HG02943 (cell line): ENCODE data around the gene FECH.
"Not testable (repeated sequence)": the region's sequence is repeated elsewhere in the genome, so short reads cannot be mapped to it uniquely, and the experiment has no call there.

Source experiments
- ATAC-seq: cut with Tn5 transposase; IDR thresholded peaks from one replicate; pipeline ENCODE4 v1.9.1; 2021; ENCODE audit warnings: mild to moderate bottlenecking, low read depth, moderate library complexity; ENCODE audit not compliant: unreplicated experiment

The FECH gene

DNA sequence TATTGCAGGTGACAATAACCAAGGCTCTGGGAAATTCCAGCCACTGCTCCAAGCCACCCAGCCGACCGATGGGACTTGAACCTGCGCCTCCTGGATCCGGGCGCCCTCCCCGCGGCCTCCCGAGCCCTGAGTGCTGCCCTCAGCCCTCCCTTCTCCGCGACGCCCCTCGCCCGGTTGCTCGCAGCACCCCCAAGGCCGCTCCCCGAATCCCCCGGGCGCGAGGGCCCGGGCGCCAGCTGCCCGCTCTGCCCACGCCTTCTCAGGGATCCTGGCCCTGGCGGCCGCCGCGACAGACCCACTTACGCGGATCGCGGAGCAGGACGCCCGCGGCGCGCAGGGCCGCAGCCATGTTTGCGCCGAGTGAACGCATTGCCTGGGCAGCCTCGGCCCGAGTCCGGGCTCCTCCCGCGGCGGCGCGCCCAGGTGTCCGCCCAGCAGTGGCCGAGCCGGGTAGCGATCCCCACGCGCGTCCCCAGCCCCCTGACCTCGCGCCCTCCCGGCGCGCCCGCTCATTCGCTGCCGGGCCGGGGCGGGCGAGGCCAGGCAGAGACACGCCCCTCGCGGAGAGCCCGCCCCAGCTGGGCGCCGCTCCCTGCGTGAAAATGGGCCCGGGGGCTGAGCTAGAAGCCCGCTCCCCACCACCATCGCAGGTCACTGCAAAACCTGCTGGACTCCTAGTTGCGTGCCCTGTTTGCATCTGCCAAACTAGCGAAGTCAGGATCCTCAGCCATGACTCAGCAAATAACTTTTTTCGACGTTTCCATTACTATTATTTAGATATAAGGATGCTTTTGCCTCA, at the start of gene FECH:
FECH (minus strand) TSS at position 452 of the 799 bp plus-strand sequence; CDS start at position 370, 82 bp downstream.
- peak; percentile 79 for ATAC-seq

DNA sequence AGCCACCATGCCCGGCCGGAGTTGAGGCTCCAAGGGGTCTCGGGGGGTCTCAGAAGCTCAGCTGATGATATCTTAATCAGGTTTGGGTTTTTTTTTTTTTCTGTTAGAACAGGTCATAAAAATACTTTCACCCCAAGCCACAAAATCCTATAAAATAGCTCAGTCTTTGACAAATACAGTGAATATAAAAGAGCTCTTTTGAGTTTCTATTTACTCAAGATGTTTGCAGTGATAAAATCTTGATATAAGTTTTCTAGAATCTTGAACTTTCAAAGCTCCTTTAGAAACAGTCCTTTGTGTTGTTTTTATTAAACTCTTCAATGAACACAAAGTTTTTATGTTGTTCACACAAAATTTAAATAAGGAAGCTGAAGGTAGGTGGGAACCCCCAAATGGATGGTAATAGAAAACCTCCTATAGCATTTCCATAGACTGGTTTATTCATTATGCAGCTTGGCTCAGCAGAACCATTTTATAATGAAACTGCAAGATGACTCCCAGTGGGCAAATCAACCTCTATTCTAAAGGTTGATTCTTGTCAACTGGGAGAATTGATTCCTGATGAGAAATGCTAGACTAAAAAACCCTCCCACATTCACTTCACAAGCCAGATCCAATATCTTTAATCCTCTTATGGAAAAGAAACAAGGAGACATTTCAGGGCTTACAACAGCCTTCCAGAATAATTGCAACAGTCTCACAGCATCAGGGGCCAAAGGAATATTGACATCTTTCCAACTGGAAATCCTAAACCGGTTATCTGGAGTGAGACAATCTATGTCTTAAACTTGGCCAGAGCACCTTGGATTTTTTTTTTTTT, 48.7 kb upstream of the FECH start:
- no peak for ATAC-seq

DNA sequence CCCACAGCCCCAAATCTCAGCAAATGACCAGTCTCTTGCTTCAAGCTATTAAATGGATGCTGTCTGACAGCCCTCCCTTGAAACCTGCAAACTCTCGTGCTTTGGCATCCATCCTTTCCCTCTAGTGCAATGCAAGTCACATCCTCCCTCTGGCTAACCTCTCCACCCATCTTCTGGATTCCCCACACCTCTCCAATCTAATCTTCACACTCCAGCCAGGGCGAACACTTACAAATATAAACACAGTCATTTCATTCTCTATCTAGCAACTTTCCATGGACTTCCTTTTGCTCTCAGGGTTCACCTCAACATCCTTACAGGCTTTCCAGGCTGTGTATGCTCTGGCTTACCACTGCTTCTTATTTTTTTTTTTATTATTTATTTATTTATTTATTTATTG, 45.2 kb upstream of the FECH start:
- ATAC-seq, result no peak

DNA sequence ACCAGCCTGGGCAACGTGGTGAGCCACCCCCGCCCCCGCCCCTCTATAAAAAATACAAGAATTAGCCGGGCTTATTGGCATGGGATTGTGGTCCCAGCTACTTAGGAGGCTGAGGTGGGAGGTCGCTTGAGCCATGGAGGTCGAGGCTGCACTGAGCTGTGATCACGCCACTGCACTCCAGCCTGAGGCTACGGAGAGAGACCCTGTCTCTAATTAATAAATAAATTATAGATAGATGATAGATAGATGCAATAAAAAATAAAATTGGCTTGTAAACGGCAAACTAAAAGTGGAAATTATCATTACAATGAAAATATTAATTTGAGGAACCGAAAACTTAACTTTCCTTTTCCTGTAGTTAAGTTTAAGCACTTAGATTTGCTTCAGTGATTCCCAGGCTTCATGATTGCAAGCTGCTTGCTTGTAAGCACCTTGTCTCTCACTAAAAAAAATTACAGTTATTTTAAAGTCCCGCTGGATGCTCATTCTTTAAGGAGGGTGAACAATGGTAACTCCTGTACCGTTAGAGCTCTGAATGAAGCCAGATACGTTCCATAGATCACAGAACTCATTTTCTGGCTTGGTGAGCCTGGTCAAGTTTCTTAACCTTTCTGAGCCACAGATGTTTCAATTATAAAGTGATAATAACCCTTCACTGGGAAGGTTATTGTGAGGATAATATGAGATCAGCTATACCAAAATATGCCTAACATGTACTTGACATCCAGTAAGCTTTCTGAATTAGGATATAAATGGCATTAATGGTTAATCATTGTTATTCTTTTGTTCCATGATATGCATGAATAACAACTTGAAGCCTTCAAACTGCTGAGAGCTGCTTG, 44.5 kb upstream of the FECH start:
- ATAC-seq, result peak; percentile 15

- ATAC-seq, result peak; percentile 86
Measured at GRCh38 chr18:57630002-57630753, 43.7 kb upstream of the FECH start.

GRCh38 chr18:57629422-57629821, 42.9 kb upstream of the FECH start:
- ATAC-seq, result no peak

- ATAC-seq, result no peak
Measured at GRCh38 chr18:57627488-57627887, 41.0 kb upstream of the FECH start.

- ATAC-seq, result no peak
Measured at GRCh38 chr18:57624988-57625387, 38.5 kb upstream of the FECH start.

DNA sequence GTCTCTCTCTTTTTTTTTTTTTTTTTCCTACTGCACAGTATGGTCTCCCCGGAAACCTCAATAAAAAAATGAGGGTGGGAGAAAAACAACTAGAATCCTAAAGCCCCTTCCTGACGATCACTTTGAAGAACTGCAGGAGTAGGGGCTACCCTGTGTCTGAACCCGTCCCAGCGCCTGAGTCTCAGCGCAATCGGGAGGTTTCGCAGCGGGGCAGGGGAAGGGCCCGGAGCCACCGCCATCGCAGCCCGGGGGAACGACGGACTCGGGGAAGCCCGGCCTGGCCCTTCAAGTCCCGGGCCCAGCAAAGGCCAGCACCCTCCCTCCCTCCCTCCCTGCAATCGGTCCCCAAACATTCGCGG, 34.7 kb upstream of the FECH start:
- ATAC-seq, result peak; percentile 16

DNA sequence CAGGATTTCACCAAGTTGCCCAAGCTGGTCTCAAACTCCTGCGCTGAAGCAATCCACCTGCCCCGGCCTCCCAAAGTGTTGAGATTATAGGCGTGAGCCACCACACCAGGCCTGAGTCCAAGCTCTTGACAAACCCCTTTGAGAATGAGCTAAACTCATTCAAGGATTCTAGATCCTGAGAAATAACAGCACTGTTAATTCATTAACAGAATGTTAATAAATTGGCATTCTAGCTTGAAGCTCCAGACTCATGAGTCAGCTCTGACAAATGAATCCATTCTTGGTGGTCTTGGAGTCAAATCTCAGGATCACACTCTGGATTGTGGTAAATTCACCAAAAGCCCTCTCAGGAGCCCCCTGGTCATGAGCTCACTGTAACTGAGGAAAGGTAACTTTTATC, 33.4 kb upstream of the FECH start:
- ATAC-seq, result no peak

- ATAC-seq, result no peak
Measured at GRCh38 chr18:57618910-57619309, 32.4 kb upstream of the FECH start.

- ATAC-seq, result no peak
Measured at GRCh38 chr18:57603871-57604270, 17.4 kb upstream of the FECH start.

DNA sequence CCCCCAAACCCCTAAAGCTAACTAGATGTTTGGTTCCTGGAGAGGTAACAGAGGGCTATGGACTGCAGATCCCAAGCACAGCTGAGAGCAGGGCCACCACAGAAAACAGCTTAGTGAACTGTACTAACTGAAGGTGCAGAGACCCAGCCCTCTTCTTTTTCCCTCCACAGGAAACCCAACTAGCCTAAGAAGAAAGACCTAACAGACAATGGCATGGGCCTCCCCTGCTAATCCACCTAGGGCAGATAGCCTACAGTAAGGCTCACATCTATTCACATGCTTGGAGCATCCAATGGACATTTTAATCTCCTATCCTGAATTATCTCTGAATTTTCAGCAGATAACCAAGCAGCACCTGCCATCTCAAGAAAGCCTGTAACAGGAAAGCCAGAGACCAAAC, 8.8 kb upstream of the FECH start:
- no peak for ATAC-seq

DNA sequence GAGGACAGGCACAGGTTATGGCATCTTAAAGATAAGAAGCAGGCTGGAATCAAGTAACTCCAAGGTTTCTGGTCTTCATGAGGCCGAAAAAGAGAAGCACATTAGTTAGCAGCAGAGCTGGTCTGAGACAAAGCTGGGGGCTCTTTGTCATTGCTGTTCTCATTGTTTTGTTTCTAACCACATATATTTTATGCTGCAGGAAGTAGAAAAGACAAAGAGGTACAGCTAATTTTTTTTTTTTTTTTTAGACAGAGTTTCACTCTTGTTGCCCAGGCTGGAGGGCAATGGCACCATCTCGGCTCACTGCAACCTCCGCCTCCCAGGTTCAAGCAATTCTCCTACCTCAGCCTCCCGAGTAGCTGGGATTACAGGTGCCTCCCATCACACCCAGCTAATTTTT, 6.2 kb upstream of the FECH start:
- not testable (repeated sequence) for ATAC-seq

DNA sequence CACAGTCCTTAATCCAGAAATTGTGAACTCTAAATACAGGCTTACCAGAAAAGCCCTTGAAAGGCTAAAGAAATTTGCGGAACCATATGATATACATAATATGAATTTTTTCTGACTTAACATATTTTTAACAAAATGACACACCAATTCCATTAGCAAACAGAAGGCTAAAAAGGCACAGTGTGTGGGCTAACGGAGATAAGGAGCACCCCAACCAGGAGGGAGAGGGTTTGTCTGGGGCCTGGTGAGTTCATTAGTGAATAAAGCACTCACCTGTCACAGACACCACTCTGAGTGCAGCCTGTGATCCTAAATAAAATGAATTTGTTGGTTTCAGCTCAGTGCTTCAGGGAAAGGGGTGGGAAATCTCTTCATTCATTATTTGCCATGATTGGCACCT, 2.7 kb upstream of the FECH start:
- ATAC-seq, result no peak

DNA sequence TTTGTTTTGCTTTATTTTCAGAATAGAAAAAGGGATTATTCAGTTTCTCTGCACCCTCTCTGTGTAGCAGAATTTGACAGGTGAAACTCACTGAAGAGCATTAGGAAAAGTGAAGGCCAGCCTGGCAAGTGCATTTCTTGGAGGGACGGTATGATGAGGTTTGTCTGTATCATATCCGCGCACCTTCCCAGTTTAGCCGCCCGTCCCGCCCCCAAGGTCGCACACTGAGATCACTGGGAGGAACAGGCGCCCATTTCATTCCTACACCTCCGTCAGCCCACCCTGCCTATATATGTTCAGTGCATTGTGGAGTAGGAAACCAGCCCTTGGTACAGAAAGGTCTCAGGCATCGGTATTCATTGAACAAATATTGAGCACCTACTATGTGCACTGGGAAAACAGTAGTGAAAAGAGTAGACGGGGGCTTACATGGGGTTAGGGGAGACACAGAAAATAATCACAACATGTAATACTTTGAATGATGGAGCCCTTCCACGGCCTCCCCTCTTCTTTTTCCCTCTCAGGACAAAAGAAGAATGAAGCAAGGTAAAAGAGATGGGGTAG, 678 bp upstream of the FECH start:
- ATAC-seq, result no peak

GRCh38 chr18:57585855-57586250, 649 bp downstream of the FECH start:
- no peak for ATAC-seq

DNA sequence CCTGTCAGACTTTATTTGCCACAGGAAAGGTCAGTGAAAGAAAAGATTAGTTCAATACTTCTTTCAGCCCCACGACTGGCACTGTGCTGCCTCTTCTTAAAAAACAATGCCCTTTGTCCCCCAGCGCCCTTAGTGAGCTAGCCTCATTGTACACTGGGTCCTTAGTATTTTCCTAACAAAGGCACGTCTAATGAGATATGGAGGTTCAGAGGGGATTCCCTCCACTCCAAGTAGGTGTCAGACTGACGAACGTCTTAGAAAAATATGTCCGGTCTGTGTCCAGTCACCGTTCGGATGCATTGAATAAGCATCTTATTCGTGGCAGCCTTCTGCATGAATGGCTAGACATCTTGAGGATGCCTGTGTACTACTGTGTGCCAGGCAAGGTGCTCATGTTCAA, 1.1 kb downstream of the FECH start:
- ATAC-seq, result no peak

DNA sequence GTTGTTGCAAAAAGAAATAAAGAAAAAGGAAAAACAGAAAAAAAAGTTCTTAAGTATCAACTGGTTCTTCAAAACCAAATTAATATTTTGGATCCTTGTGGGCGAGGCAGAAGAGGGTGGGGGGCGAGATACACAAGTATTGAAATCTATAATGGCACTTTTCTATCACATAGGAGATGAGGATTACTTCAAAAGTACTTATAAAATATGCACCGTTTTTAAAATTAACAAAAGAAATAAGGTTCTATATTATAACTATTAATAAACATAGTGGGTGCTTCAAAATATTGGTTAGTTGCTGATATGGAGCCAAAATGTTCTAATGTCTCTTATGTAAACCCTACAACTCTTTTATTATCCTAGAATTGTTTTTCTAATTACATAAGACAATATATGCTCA, 2.1 kb downstream of the FECH start:
- no peak for ATAC-seq

GRCh38 chr18:57583297-57583835, 3.1 kb downstream of the FECH start:
- no peak for ATAC-seq
